ENCODE measurements around the gene PNKP.
A peak's percentile ranks its signal among the peaks of the same experiment; 100 is the strongest.

The PNKP gene

GRCh38 chr19:49877020-49877878, 9.9 kb upstream of the PNKP start, which contains the start of the genes AKT1S1 and TBC1D17 (continued):
- peak; percentile 52; the same call in 1 of the 2 replicates for TF ChIP-seq HOXD13 (CRISPR knock-in tag; IDR thresholded peaks at IDR 0.05; ENCODE audit: borderline replicate concordance)
- peak; percentile 66 for TF ChIP-seq PBX3 (CRISPR knock-in tag; IDR thresholded peaks at IDR 0.05)
- peak; percentile 79 for TF ChIP-seq ZNF76 (tag by site-specific recombination; IDR thresholded peaks at IDR 0.05; ENCODE audit: borderline replicate concordance, low read depth)
- no peak for TF ChIP-seq ZNF600 (tag by site-specific recombination; IDR thresholded peaks at IDR 0.05)
- TF ChIP-seq KLF9 (tag by site-specific recombination; IDR thresholded peaks at IDR 0.05; ENCODE audit: low read depth), result peak; percentile 91
- TF ChIP-seq ZNF184 (tag by site-specific recombination; IDR thresholded peaks at IDR 0.05), result no peak
- no peak for TF ChIP-seq ZNF791 (tag by site-specific recombination; IDR thresholded peaks at IDR 0.05)
- no peak for TF ChIP-seq MYNN (tag by site-specific recombination; IDR thresholded peaks at IDR 0.05; ENCODE audit: borderline replicate concordance)
- no peak for TF ChIP-seq ZNF274 (IDR thresholded peaks at IDR 0.05; ENCODE audit: low read length)
- TF ChIP-seq ZNF274 (tag by site-specific recombination; IDR thresholded peaks at IDR 0.05; ENCODE audit: borderline replicate concordance), result no peak
- no peak for TF ChIP-seq ZNF350 (tag by site-specific recombination; IDR thresholded peaks at IDR 0.05)

- CTCF ChIA-PET, result interaction anchor here (0.6 kb wide), 1 partner anchor 271 kb away, joined by 3 read pairs; no protein-coding TSS in a partner anchor
- TF ChIP-seq KLF16 (tag by site-specific recombination; IDR thresholded peaks at IDR 0.05), result peak; percentile 88
- TF ChIP-seq SALL2 (tag by site-specific recombination; IDR thresholded peaks at IDR 0.05; ENCODE audit: borderline replicate concordance), result no peak
- TF ChIP-seq ZBTB10 (tag by site-specific recombination; IDR thresholded peaks at IDR 0.05), result peak; percentile 80; the same call in 1 of the 2 replicates
- TF ChIP-seq ZNF548 (tag by site-specific recombination; IDR thresholded peaks at IDR 0.05), result no peak
- peak; percentile 52 for TF ChIP-seq ZNF843 (tag by site-specific recombination; IDR thresholded peaks at IDR 0.05)
- peak; percentile 28 for TF ChIP-seq ZBTB26 (tag by site-specific recombination; optimal IDR thresholded peaks at IDR 0.05)
- TF ChIP-seq ZNF16 (tag by site-specific recombination; IDR thresholded peaks at IDR 0.05; ENCODE audit: low read depth), result no peak
- TF ChIP-seq ZNF513 (tag by site-specific recombination; IDR thresholded peaks at IDR 0.05), result no peak
- TF ChIP-seq ZNF670 (tag by site-specific recombination; IDR thresholded peaks at IDR 0.05; ENCODE audit: low read depth), result no peak
- peak; percentile 93 for TF ChIP-seq ZNF629 (tag by site-specific recombination; IDR thresholded peaks at IDR 0.05)
- no peak for TF ChIP-seq ZNF19 (tag by site-specific recombination; IDR thresholded peaks at IDR 0.05; ENCODE audit: low read depth)
- no peak for TF ChIP-seq ZNF140 (tag by site-specific recombination; IDR thresholded peaks at IDR 0.05)
- TF ChIP-seq ZNF580 (tag by site-specific recombination; IDR thresholded peaks at IDR 0.05), result no peak
- no peak for TF ChIP-seq HOXA7 (CRISPR knock-in tag; IDR thresholded peaks at IDR 0.05; ENCODE audit: borderline replicate concordance)
- TF ChIP-seq GFI1B (tag by site-specific recombination; IDR thresholded peaks at IDR 0.05), result no peak
- no peak for TF ChIP-seq ZNF514 (tag by site-specific recombination; IDR thresholded peaks at IDR 0.05)
- TF ChIP-seq ZNF488 (tag by site-specific recombination; IDR thresholded peaks at IDR 0.05), result no peak
Observed at GRCh38 chr19:49876422-49877019, 9.1 kb upstream of the PNKP start.

More at GRCh38 chr19:49876422-49877019, 9.1 kb upstream of the PNKP start:
- peaks cover 9% of the 10 kb centered on the region for H3K4me1 ChIP-seq (ENCODE audit: control insufficient read depth, insufficient read depth, low read length)
- H3K36me3 ChIP-seq (ENCODE audit: control insufficient read depth in 2 of 2, insufficient read depth in 1 of 2, low read length in 2 of 2), result peaks cover 3 to 43% of the 10 kb centered on the region in 2 experiments; a peak in 2 of 3 replicates
- H3K27ac ChIP-seq (ENCODE audit: extremely low read depth, low read depth, low read length), result peak overlapping the region; percentile 94
- H3K9me3 ChIP-seq (ENCODE audit: control insufficient read depth, insufficient read depth, low read depth, low read length), result no peaks in the 10 kb centered on the region
- POLR2A ChIA-PET, result interaction anchor here (0.6 to 4.8 kb wide), 20 partner anchors 8 to 236 kb away, joined by 3 to 41 read pairs (median 6); partner anchors contain the start of genes AP2A1, ATF5, FUZ and NUP62
- H3K4me3 ChIP-seq (ENCODE audit: low read depth, low read length), result peak overlapping the region; percentile 79

Measured in HEK293 (cell line).